WTC11 (cell line): ENCODE results near the gene ZC3H12C. TPM values are rescaled to one million over a fixed set of nuclear protein-coding genes. Genes with fewer than 3 reads are reported as not detected.

ENCODE experiments used
- ATAC-seq: fragments of 200-7000 bp; cut with Tn5 transposase; 2 replicates; pipeline ENCODE4 v1.10.0; 2021; ENCODE audit warnings: mild to moderate bottlenecking, moderate library complexity
- CTCF ChIA-PET: fragments of 300-600 bp; sonication (Branson Sonifier 250); formaldehyde crosslinking; loops from one replicate; lab custom pipeline; 2021; ENCODE audit warnings: antibody characterized with exemption; lab: Charles Lee
- POLR2A ChIA-PET: fragments of 350-600 bp; sonication (Branson Sonifier 250); formaldehyde crosslinking; loops from one replicate; lab custom pipeline; 2021; ENCODE audit warnings: antibody characterized with exemption; lab: Charles Lee
- DNase-seq: peaks from one replicate; pipeline ENCODE4 v3.0.0; 2021; ENCODE audit warnings: low spot score
- H3K27ac Mint-ChIP-seq: 2 replicates; pipeline ENCODE4 v1.8.0; 2021; ENCODE audit warnings: mixed read lengths
- H3K27me3 Mint-ChIP-seq: 2 replicates; pipeline ENCODE4 v1.8.0; 2021; ENCODE audit warnings: low read depth, mild to moderate bottlenecking, moderate library complexity, mixed read lengths
- H3K36me3 Mint-ChIP-seq: 2 replicates; pipeline ENCODE4 v1.8.0; 2021; ENCODE audit warnings: mixed read lengths
- H3K4me1 Mint-ChIP-seq: 2 replicates; pipeline ENCODE4 v1.8.0; 2022; ENCODE audit warnings: mixed read lengths
- H3K4me3 Mint-ChIP-seq: 2 replicates; pipeline ENCODE4 v1.8.0; 2021; ENCODE audit warnings: mild to moderate bottlenecking, moderate library complexity, mixed read lengths
- H3K9me3 Mint-ChIP-seq: 2 replicates; pipeline ENCODE4 v1.8.0; 2021; ENCODE audit warnings: mixed read lengths
- CBFB ChIP-seq: sonication (generic); formaldehyde crosslinking; IDR thresholded peaks from 2 replicates; pipeline ENCODE4 v1.8.1; 2022; ENCODE audit warnings: mild to moderate bottlenecking, low read depth, missing genetic modification reagents
- EMX1 ChIP-seq: fragments of 250-450 bp; sonication (Bioruptor Pico); IDR thresholded peaks from 2 replicates; pipeline ENCODE4 v1.8.0; 2021; ENCODE audit warnings: mild to moderate bottlenecking
- ETV6 ChIP-seq: sonication (generic); formaldehyde crosslinking; IDR thresholded peaks from 2 replicates; pipeline ENCODE4 v1.8.1; 2022; ENCODE audit warnings: mild to moderate bottlenecking, missing genetic modification reagents
- GABPB1 ChIP-seq: sonication (generic); formaldehyde crosslinking; IDR thresholded peaks from 2 replicates; pipeline ENCODE4 v1.8.1; 2023; ENCODE audit warnings: mild to moderate bottlenecking, missing genetic modification reagents
- GRHL2 ChIP-seq: fragments of 250-450 bp; sonication (Bioruptor Pico); IDR thresholded peaks from 2 replicates; pipeline ENCODE4 v1.8.0; 2022; ENCODE audit warnings: mild to moderate bottlenecking, moderate library complexity; ENCODE audit not compliant: insufficient replicate concordance, severe bottlenecking
- IRF2 ChIP-seq: sonication (generic); formaldehyde crosslinking; IDR thresholded peaks from 2 replicates; pipeline ENCODE4 v1.8.0; 2022; ENCODE audit warnings: low read depth, missing genetic modification reagents, borderline replicate concordance
- OVOL2 ChIP-seq: fragments of 250-450 bp; sonication (Bioruptor Pico); IDR thresholded peaks from 2 replicates; pipeline ENCODE4 v1.9.0; 2021; ENCODE audit warnings: mild to moderate bottlenecking, borderline replicate concordance
- SMAD3 ChIP-seq: sonication (generic); formaldehyde crosslinking; IDR thresholded peaks from 2 replicates; pipeline ENCODE4 v1.8.0; 2022; ENCODE audit warnings: missing genetic modification reagents, mild to moderate bottlenecking, borderline replicate concordance
- TCF7 ChIP-seq: sonication (generic); formaldehyde crosslinking; IDR thresholded peaks from 2 replicates; pipeline ENCODE4 v1.8.0; 2022; ENCODE audit warnings: mild to moderate bottlenecking, low read depth, missing genetic modification reagents, moderate library complexity
- ZBTB21 ChIP-seq: sonication (generic); formaldehyde crosslinking; IDR thresholded peaks from 2 replicates; pipeline ENCODE4 v1.8.1; 2023; ENCODE audit warnings: mild to moderate bottlenecking, missing genetic modification reagents, borderline replicate concordance
- ZNF232 ChIP-seq: sonication (generic); formaldehyde crosslinking; IDR thresholded peaks from 2 replicates; pipeline ENCODE4 v1.8.0; 2022; ENCODE audit warnings: mild to moderate bottlenecking, missing genetic modification reagents
- total RNA-seq: library from RNA; stranded (reverse); gene quantifications from 3 replicates; pipeline ENCODE4 v1.2.3, GENCODE V29; 2021
- TF ChIP-seq, protein P1 (sequence below): fragments of 250-450 bp; sonication (Bioruptor Pico); IDR thresholded peaks from 2 replicates; pipeline ENCODE4 v2.1.2; 2022; ENCODE audit warnings: mild to moderate bottlenecking, moderate library complexity
- TF ChIP-seq, protein P2 (sequence below): sonication (generic); formaldehyde crosslinking; IDR thresholded peaks from 2 replicates; pipeline ENCODE4 v1.8.1; 2022; ENCODE audit warnings: low read depth, missing genetic modification reagents, borderline replicate concordance
- TF ChIP-seq, protein P3 (sequence below): sonication (generic); formaldehyde crosslinking; IDR thresholded peaks from 2 replicates; pipeline ENCODE4 v1.8.1; 2022; ENCODE audit warnings: mild to moderate bottlenecking, moderate library complexity, missing genetic modification reagents
- TF ChIP-seq, protein P4 (sequence below): sonication (generic); formaldehyde crosslinking; IDR thresholded peaks from 2 replicates; pipeline ENCODE4 v1.8.1; 2023; ENCODE audit warnings: mild to moderate bottlenecking, missing genetic modification reagents, borderline replicate concordance
- TF ChIP-seq, protein P5 (sequence below): fragments of 250-450 bp; sonication (Bioruptor Pico); IDR thresholded peaks from 2 replicates; pipeline ENCODE4 v1.9.0; 2021; ENCODE audit warnings: mild to moderate bottlenecking, borderline replicate concordance

Gene ZC3H12C
- total RNA-seq, 1 experiment from 2014 or later = 2.4 TPM

DNA sequence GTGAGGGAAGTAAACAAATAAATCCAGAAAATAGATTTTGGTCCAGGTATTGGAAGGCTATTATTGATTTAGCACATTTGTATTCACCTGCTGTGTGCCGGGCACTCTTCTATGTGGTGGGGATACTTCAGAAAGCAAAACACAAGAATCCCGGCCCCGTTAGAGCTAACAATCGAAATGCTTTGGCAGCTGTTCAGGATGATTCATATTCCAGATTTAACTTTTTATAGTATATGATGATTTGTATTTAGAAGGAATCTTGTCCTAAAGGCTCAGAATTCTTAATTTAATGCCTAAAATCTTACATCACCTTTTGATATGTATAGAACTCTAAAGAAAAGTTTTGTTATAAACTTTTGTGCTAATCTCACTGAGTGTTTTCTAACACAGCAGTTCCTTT lies 28.0 kb downstream of the ZC3H12C start:
- no peak for DNase-seq
- H3K27ac Mint-ChIP-seq = no peak overlapping the region
- CTCF ChIA-PET = no interaction called here

More for the DNA sequence above, 28.0 kb downstream of the ZC3H12C start:
- H3K4me1 Mint-ChIP-seq = peaks cover 12% of the 10 kb centered on the region
- H3K4me3 Mint-ChIP-seq = no peak overlapping the region
- TF ChIP-seq ETV6 (no peak), SMAD3 (CRISPR knock-in tag) (no peak), GABPB1 (CRISPR knock-in tag) (no peak), ZBTB21 (CRISPR knock-in tag) (no peak), GRHL2 (CRISPR knock-in tag) (no peak), CBFB (CRISPR knock-in tag) (no peak), TCF7 (no peak), ZNF232 (CRISPR knock-in tag) (no peak), OVOL2 (CRISPR knock-in tag) (no peak), EMX1 (no peak), IRF2 (CRISPR knock-in tag) (no peak)
- TF ChIP-seq, protein P1, sequence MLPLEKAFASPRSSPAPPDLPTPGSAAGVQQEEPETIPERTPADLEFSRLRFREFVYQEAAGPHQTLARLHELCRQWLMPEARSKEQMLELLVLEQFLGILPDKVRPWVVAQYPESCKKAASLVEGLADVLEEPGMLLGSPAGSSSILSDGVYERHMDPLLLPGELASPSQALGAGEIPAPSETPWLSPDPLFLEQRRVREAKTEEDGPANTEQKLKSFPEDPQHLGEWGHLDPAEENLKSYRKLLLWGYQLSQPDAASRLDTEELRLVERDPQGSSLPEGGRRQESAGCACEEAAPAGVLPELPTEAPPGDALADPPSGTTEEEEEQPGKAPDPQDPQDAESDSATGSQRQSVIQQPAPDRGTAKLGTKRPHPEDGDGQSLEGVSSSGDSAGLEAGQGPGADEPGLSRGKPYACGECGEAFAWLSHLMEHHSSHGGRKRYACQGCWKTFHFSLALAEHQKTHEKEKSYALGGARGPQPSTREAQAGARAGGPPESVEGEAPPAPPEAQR = no peak
- TF ChIP-seq, protein P2, sequence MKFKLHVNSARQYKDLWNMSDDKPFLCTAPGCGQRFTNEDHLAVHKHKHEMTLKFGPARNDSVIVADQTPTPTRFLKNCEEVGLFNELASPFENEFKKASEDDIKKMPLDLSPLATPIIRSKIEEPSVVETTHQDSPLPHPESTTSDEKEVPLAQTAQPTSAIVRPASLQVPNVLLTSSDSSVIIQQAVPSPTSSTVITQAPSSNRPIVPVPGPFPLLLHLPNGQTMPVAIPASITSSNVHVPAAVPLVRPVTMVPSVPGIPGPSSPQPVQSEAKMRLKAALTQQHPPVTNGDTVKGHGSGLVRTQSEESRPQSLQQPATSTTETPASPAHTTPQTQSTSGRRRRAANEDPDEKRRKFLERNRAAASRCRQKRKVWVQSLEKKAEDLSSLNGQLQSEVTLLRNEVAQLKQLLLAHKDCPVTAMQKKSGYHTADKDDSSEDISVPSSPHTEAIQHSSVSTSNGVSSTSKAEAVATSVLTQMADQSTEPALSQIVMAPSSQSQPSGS = no peak
- TF ChIP-seq, protein P3, sequence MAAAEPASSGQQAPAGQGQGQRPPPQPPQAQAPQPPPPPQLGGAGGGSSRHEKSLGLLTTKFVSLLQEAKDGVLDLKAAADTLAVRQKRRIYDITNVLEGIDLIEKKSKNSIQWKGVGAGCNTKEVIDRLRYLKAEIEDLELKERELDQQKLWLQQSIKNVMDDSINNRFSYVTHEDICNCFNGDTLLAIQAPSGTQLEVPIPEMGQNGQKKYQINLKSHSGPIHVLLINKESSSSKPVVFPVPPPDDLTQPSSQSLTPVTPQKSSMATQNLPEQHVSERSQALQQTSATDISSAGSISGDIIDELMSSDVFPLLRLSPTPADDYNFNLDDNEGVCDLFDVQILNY (CRISPR knock-in tag) = no peak
- TF ChIP-seq, protein P4, sequence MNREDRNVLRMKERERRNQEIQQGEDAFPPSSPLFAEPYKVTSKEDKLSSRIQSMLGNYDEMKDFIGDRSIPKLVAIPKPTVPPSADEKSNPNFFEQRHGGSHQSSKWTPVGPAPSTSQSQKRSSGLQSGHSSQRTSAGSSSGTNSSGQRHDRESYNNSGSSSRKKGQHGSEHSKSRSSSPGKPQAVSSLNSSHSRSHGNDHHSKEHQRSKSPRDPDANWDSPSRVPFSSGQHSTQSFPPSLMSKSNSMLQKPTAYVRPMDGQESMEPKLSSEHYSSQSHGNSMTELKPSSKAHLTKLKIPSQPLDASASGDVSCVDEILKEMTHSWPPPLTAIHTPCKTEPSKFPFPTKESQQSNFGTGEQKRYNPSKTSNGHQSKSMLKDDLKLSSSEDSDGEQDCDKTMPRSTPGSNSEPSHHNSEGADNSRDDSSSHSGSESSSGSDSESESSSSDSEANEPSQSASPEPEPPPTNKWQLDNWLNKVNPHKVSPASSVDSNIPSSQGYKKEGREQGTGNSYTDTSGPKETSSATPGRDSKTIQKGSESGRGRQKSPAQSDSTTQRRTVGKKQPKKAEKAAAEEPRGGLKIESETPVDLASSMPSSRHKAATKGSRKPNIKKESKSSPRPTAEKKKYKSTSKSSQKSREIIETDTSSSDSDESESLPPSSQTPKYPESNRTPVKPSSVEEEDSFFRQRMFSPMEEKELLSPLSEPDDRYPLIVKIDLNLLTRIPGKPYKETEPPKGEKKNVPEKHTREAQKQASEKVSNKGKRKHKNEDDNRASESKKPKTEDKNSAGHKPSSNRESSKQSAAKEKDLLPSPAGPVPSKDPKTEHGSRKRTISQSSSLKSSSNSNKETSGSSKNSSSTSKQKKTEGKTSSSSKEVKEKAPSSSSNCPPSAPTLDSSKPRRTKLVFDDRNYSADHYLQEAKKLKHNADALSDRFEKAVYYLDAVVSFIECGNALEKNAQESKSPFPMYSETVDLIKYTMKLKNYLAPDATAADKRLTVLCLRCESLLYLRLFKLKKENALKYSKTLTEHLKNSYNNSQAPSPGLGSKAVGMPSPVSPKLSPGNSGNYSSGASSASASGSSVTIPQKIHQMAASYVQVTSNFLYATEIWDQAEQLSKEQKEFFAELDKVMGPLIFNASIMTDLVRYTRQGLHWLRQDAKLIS (CRISPR knock-in tag) = no peak
- TF ChIP-seq, protein P5, sequence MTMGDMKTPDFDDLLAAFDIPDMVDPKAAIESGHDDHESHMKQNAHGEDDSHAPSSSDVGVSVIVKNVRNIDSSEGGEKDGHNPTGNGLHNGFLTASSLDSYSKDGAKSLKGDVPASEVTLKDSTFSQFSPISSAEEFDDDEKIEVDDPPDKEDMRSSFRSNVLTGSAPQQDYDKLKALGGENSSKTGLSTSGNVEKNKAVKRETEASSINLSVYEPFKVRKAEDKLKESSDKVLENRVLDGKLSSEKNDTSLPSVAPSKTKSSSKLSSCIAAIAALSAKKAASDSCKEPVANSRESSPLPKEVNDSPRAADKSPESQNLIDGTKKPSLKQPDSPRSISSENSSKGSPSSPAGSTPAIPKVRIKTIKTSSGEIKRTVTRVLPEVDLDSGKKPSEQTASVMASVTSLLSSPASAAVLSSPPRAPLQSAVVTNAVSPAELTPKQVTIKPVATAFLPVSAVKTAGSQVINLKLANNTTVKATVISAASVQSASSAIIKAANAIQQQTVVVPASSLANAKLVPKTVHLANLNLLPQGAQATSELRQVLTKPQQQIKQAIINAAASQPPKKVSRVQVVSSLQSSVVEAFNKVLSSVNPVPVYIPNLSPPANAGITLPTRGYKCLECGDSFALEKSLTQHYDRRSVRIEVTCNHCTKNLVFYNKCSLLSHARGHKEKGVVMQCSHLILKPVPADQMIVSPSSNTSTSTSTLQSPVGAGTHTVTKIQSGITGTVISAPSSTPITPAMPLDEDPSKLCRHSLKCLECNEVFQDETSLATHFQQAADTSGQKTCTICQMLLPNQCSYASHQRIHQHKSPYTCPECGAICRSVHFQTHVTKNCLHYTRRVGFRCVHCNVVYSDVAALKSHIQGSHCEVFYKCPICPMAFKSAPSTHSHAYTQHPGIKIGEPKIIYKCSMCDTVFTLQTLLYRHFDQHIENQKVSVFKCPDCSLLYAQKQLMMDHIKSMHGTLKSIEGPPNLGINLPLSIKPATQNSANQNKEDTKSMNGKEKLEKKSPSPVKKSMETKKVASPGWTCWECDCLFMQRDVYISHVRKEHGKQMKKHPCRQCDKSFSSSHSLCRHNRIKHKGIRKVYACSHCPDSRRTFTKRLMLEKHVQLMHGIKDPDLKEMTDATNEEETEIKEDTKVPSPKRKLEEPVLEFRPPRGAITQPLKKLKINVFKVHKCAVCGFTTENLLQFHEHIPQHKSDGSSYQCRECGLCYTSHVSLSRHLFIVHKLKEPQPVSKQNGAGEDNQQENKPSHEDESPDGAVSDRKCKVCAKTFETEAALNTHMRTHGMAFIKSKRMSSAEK (CRISPR knock-in tag) = no peak
- H3K9me3 Mint-ChIP-seq = no peaks in the 10 kb centered on the region
- ATAC-seq = no peak
- H3K27me3 Mint-ChIP-seq = no peaks in the 10 kb centered on the region
- POLR2A ChIA-PET = interaction anchor here (0.7 kb wide), 1 partner anchor 199 kb away, joined by 3 read pairs; no protein-coding TSS in a partner anchor
- no peaks in the 10 kb centered on the region; the same call in 1 of the 2 replicates for H3K36me3 Mint-ChIP-seq
